Ectodermal cell (in vitro differentiated cells): ENCODE results near the gene BIN1.
"Not testable (repeated sequence)": the region's sequence is repeated elsewhere in the genome, so short reads cannot be mapped to it uniquely, and the experiment has no call there.

Experiments used
- H3K27ac ChIP-seq: 2 replicates; pipeline ENCODE4 v1.7.0; 2013; ENCODE audit warnings: mild to moderate bottlenecking, low read depth, low read length; ENCODE audit not compliant: insufficient read depth, poor library complexity, severe bottlenecking
- H3K27me3 ChIP-seq: 2 replicates; pipeline ENCODE4 v1.7.0; 2013; ENCODE audit warnings: mild to moderate bottlenecking, low read length; ENCODE audit not compliant: insufficient read depth, control insufficient read depth, poor library complexity, severe bottlenecking
- H3K36me3 ChIP-seq: one replicate; pipeline ENCODE4 v1.7.0; 2013; ENCODE audit warnings: low read length; ENCODE audit not compliant: control insufficient read depth, insufficient read depth
- H3K4me1 ChIP-seq: one replicate; pipeline ENCODE4 v1.7.0; 2013; ENCODE audit warnings: low read length; ENCODE audit not compliant: control insufficient read depth, insufficient read depth
- H3K4me3 ChIP-seq: 2 replicates; pipeline ENCODE4 v1.7.0; 2013; ENCODE audit warnings: low read depth, low read length, control low read depth; ENCODE audit not compliant: insufficient read depth
- H3K9me3 ChIP-seq: 2 replicates; pipeline ENCODE4 v1.7.0; 2013; ENCODE audit warnings: mild to moderate bottlenecking, low read length, moderate library complexity; ENCODE audit not compliant: control insufficient read depth
- WGBS, 2 experiments: methylation state at CpG; one replicate each; pipeline ENCODE4 v1.1.7; 2013; ENCODE audit warnings: missing lambda C conversion rate in 2 of 2; 5-methylcytosine and 5-hydroxymethylcytosine counted together

Gene BIN1

DNA sequence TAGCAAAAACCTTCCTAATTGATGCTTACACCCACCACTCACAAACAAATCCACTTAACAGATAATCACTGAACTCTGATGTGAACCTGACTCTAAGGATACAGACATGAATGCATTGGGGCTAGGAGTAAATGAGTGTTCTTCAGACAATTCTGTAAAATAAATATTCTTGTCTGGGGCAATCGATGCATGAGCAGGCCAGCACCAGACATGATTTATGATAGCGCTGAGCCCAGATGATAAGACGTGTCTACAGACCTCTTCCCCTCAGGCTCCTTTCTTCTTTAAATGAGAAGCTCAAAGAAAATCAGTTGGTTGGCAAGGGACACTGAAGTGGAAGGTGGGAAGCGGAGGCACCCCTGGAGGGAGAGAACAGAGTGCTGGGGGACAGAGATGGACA is 27.3 kb upstream of the BIN1 start:
- Histone ChIP-seq H3K4me3 (no peak overlapping the region), H3K4me1 (no peaks in the 10 kb centered on the region), H3K9me3 (no peaks in the 10 kb centered on the region), H3K27ac (no peak overlapping the region), H3K36me3 (no peaks in the 10 kb centered on the region), H3K27me3 (no peaks in the 10 kb centered on the region)
- WGBS, 2 experiments, result 91 to 94% methylated on average over 4 of the region's 4 CpGs

DNA sequence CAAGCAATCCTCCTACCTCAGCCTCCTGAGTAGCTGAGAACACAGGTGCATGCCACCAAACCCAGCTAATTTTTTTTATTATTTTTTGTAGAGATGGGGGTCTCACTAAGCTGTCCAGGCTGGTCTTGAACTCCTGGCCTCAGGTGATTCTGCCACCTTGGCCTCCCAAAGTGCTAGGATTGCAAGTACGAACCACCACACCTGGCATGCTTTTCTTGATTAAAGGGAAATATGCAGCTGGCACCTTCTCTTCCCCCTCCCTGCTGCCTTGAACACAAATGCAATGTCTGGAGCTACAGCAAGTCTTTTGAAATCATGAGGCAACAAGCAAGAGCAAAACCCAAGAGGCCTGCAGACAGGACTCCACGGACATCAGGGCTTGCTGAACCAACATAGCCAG is 26.8 kb upstream of the BIN1 start:
- 89 to 96% methylated on average over 2 of the region's 2 CpGs for WGBS, 2 experiments

DNA sequence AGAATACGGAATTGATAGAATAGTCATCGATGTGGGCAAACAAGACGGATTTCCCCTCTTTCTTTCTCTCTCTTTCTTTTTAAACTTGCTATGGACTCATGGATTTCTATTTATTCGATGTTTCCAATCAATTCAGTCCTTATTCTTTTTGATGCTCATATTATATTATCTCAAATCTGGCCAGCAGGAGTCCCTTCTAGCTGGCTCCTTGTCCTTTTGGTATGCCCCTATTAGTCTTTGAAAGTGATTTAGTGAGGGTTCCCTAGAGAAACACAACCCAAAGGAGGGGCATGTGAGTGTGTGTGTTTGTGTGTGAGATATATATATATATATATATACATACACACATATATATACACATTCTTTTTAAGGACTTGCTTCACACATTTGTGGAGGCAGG is 23.5 kb upstream of the BIN1 start:
- 83% methylated on average over 4 of the region's 4 CpGs for WGBS, 2 experiments
- no peaks in the 10 kb centered on the region for H3K9me3 ChIP-seq

More for the DNA sequence above, 26.8 kb upstream of the BIN1 start:
- H3K27me3 ChIP-seq, result no peaks in the 10 kb centered on the region
- H3K4me1 ChIP-seq, result no peaks in the 10 kb centered on the region
- no peaks in the 10 kb centered on the region for H3K9me3 ChIP-seq
- H3K4me3 ChIP-seq, result no peak overlapping the region
- no peak overlapping the region for H3K27ac ChIP-seq
- H3K36me3 ChIP-seq, result no peaks in the 10 kb centered on the region

DNA sequence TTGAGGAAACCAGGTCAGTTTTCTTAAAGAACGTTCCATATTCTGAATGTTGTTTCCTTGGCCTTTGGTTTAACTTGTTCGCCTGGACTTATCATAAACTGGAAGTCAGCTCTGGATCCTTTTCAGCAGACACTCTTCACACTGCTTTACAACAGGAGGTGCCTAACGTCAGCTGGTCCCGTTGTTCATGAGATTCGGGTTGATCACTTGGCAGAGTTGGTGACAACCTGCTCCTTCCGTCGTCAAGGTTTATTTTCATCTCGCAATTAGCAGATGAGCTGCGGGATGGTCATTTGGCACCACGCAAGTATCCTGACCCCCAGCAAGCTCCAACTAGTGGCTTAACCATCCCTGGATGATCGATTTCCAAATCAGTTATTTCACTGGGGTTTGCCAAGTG is 23.0 kb upstream of the BIN1 start:
- no peaks in the 10 kb centered on the region for H3K9me3 ChIP-seq
- H3K36me3 ChIP-seq, result no peaks in the 10 kb centered on the region
- WGBS, 2 experiments, result 92 to 93% methylated on average over 11 of the region's 11 CpGs
- H3K27ac ChIP-seq, result no peak overlapping the region
- H3K27me3 ChIP-seq, result no peaks in the 10 kb centered on the region
- H3K4me3 ChIP-seq, result no peak overlapping the region
- H3K4me1 ChIP-seq, result peaks cover 4% of the 10 kb centered on the region

More for the DNA sequence above, 23.5 kb upstream of the BIN1 start:
- H3K4me3 ChIP-seq, result no peak overlapping the region
- no peak overlapping the region for H3K27ac ChIP-seq
- H3K27me3 ChIP-seq, result no peaks in the 10 kb centered on the region
- no peaks in the 10 kb centered on the region for H3K36me3 ChIP-seq
- peaks cover 4% of the 10 kb centered on the region for H3K4me1 ChIP-seq

DNA sequence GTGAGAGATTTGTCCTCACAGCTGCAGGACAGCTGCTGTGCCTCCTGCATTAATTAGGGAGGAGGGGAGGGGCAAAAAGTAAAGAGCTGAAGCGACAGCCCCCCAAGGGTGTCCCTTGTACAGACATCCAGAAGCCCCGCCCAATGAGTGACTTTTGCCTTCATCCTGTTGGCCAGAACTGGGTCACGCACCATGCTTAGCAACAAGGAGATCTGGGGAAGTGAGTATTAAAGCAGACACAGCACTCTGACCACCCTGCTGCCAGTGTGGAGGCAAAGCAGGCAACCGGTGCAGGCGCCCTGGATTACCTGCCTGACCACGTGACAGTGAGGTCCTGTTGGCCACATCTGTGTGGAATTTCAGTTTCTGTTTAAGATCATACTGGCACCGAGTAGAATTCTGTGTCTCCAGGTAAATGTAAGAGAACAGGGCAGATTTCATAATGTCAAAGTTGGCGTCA is 21.5 kb upstream of the BIN1 start:
- WGBS, 2 experiments, result 38 to 42% methylated on average over 8 of the region's 8 CpGs
- no peaks in the 10 kb centered on the region for H3K27me3 ChIP-seq
- H3K27ac ChIP-seq, result no peak overlapping the region
- peaks cover 4% of the 10 kb centered on the region for H3K4me1 ChIP-seq
- H3K4me3 ChIP-seq, result no peak overlapping the region
- no peaks in the 10 kb centered on the region for H3K9me3 ChIP-seq
- no peaks in the 10 kb centered on the region for H3K36me3 ChIP-seq

DNA sequence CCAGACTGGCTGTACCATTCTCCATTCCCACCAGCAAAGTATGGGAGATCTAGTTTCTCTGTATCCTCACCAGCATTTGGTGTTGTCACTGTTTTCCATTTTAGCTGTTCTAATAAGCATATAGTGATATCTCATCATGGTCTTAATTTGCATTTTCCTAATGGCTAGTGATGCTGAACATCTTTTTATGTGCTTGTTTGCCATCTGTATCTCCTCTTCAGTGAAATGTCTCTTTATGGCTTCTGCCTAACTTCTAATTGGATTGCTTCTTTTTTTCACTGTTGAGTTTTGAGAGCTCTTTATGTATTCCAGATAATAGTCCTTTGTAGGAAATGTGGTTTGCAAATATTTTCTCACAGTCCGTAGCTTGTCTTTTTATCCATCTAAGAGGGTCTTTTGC is 18.9 kb upstream of the BIN1 start:
- Histone ChIP-seq H3K4me1 (peaks cover 4% of the 10 kb centered on the region), H3K27me3 (no peaks in the 10 kb centered on the region), H3K36me3 (no peaks in the 10 kb centered on the region), H3K27ac (no peak overlapping the region), H3K4me3 (no peak overlapping the region), H3K9me3 (peaks cover 6% of the 10 kb centered on the region)
- 86 to 100% methylated on average over 1 of the region's 1 CpG for WGBS, 2 experiments

DNA sequence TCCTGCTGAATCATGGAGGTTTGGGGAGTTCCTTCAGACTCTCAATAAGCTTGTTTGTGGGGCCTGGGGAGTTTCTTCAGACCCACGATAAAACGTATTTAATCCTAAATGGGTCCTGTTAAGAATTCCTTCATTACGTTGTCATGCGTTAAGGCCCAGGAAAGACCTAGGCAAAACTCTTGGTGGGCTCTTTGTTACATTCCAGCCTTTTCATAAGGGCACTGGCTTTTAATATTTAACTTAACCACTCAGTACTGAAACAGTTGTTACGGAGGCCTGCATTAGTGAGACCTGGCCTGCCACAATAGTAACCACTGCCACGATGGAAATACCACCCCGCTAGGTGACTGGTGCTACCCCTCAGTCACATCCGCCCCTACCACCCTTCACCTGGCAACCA is 17.5 kb upstream of the BIN1 start:
- H3K27me3 ChIP-seq, result no peaks in the 10 kb centered on the region
- H3K27ac ChIP-seq, result no peak overlapping the region
- WGBS, 2 experiments, result 92 to 96% methylated on average over 8 of the region's 8 CpGs
- H3K36me3 ChIP-seq, result no peaks in the 10 kb centered on the region
- H3K4me3 ChIP-seq, result no peak overlapping the region
- peaks cover 4% of the 10 kb centered on the region for H3K4me1 ChIP-seq
- H3K9me3 ChIP-seq, result peaks cover 8% of the 10 kb centered on the region

DNA sequence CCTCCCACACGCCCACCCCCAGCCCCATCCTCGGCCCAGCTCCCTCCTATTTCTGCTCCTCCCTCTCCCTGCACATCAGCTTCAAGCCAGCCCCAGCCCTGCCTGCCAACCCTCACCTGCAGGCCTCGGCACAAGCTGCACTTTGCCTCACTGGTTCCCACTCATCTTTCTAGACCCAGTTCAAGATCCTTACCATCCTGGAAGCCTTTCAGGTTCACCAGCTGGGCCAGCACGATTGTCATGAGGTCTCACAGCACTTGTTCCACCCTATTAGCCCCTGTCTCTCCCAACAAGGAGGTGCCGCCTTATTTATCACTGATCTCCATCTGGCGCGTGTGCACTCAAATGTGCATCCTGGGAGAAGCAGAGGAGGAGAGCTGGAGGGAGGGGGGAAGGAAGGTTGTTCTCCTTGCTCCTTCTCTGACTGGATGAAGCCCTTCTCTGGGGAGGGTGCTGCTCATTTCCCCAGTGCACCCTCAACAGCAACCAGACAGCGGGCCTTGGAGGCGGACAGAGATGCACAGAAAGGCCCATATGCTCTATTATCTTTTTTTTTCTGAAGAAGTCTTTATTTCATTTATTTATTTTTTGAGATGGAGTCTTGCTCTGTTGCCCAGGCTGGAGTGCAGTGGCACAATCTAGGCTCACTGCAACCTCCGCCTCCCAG is 15.5 kb upstream of the BIN1 start:
- Histone ChIP-seq H3K27ac (no peak overlapping the region), H3K36me3 (no peaks in the 10 kb centered on the region), H3K4me1 (no peaks in the 10 kb centered on the region), H3K4me3 (no peak overlapping the region), H3K27me3 (no peaks in the 10 kb centered on the region), H3K9me3 (peaks cover 8% of the 10 kb centered on the region)
- WGBS, 2 experiments, result 88% methylated on average over 10 of the region's 10 CpGs

DNA sequence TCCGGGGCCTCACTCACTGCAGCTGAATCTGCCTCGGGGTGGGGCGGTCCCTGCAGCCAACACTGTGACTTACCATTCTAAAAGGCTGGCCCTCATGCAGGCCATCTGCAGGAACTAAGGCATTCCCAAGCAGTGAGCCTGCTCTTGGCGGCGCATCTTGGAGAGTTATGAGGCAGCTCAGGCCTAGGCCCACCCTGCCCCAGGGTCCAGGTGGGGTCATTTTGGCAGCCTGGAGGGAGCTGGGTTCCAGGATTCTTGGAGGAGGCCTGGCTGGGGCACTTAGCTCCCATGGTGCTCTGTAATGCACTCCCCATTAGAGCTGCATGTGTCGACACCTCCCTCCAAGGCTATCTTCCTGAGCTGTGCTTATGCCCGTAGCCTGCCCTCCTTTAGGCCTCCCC is 14.8 kb upstream of the BIN1 start:
- Histone ChIP-seq H3K9me3 (peaks cover 8% of the 10 kb centered on the region), H3K27ac (no peak overlapping the region), H3K4me3 (no peak overlapping the region), H3K36me3 (no peaks in the 10 kb centered on the region), H3K4me1 (no peaks in the 10 kb centered on the region), H3K27me3 (no peaks in the 10 kb centered on the region)
- 85% methylated on average over 7 of the region's 7 CpGs for WGBS, 2 experiments

DNA sequence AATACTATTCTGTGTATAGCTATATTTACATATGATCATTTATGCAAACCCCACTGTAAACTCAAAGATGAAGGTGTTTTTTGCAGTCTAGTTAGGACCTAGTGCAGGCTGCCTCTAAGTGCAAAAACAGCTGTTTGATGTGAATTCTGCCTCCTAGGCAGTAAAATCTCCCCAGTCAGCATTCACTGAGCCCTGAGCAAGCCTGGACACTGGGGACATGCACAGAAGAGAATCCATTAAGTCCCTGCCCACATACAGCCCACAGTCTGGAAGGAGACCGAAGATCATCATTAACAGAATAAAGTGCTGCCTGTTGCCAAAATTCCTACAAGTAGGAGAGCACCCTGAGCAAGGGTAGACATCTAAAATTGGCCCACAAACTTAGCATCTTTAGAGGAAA is 14.4 kb upstream of the BIN1 start:
- H3K36me3 ChIP-seq, result no peaks in the 10 kb centered on the region
- H3K4me3 ChIP-seq, result no peak overlapping the region
- no peaks in the 10 kb centered on the region for H3K27me3 ChIP-seq
- no peaks in the 10 kb centered on the region for H3K4me1 ChIP-seq
- 85 to 93% methylated on average over 1 of the region's 1 CpG for WGBS, 2 experiments
- peaks cover 8% of the 10 kb centered on the region for H3K9me3 ChIP-seq
- no peak overlapping the region for H3K27ac ChIP-seq

DNA sequence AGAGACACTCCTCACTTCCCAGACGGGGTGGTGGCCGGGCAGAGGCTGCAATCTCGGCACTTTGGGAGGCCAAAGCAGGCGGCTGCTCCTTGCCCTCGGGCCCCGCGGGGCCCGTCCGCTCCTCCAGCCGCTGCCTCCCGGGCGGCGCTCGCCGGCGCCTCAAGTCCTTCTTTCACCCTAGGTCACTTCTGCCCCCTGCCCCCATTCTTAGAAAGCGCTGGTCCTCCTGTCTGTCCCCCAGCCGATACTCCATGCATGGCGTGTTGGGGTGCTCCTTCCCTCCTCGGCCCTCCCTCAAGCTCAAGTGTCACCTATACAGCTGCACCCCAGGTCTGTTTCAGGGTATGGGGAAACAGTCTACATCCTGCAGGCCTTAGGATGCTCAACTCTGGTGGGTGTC is 13.5 kb upstream of the BIN1 start:
- not testable (repeated sequence) for H3K4me3 ChIP-seq, H3K9me3 ChIP-seq, H3K27ac ChIP-seq, H3K27me3 ChIP-seq, H3K4me1 ChIP-seq, H3K36me3 ChIP-seq
- WGBS, 2 experiments, result 94% methylated on average over 20 of the region's 20 CpGs
